H1 (cell line): Measurements from ENCODE around the gene IL1RAPL1.
"Not testable (repeated sequence)": the region's sequence is repeated elsewhere in the genome, so short reads cannot be mapped to it uniquely, and the experiment has no call there.

Experiments
- MAX ChIP-seq: IDR thresholded peaks from 2 replicates; pipeline ENCODE4 v1.6.1; 2012; ENCODE audit warnings: inconsistent platforms
- RNF2 ChIP-seq: fragments of 200-900, 300-1000 bp; sonication (generic); IDR thresholded peaks from 2 replicates; pipeline ENCODE4 v1.7.1; 2016; ENCODE audit warnings: borderline replicate concordance, low read depth, mild to moderate bottlenecking, antibody characterized with exemption, low read length; ENCODE audit not compliant: poor library complexity, severe bottlenecking; ENCODE audit errors: missing control alignments

- TF ChIP-seq MAX, RNF2: not testable (repeated sequence)
Observed at GRCh38 chrX:29122817-29123216, 535.6 kb downstream of the IL1RAPL1 start.
